H1 (cell line): ENCODE measurements around the gene SNAP25. TPM values are rescaled to one million over a fixed set of nuclear protein-coding genes. Genes with fewer than 3 reads are reported as not detected.

Experiments
- CHD2 ChIP-seq: IDR thresholded peaks from 2 replicates; pipeline ENCODE4 v1.6.1; 2012; ENCODE audit warnings: low read length, improper control_type of control experiment
- SIRT6 ChIP-seq: IDR thresholded peaks from one replicate; pipeline ENCODE4 v1.7.1; 2012; ENCODE audit warnings: low read length, inconsistent platforms
- polyA plus RNA-seq, 7 experiments: library from polyadenylated mRNA; depleted of rRNA in 3 of 7; stranded (reverse) in 5 of 7; unstranded in 2 of 7; fragments of >200 nt in 5 of 7; fragments of 200-250 nt in 2 of 7; gene quantifications; 1 replicate in 5 of 7; 2 replicates in 1 of 7; 4 replicates in 1 of 7; pipeline versions ENCODE4 v1.2.1 to v1.2.3, GENCODE V29; 2011 to 2013; ENCODE audit warnings: missing spikeins in 2 of 7, mixed read lengths in 2 of 7
- total RNA-seq: library from RNA; stranded (reverse); fragmentation: NEBNext Ultra II Directional; extraction: Animal tissue kit (Norgen Biotek cat#: 25700); gene quantifications from 2 replicates; pipeline ENCODE4 v1.2.1, GENCODE V29; 2021
- TF ChIP-seq, protein P1 (sequence below): IDR thresholded peaks from 2 replicates; pipeline ENCODE4 v1.6.1; 2011; ENCODE audit warnings: low read length, improper control_type of control experiment

SNAP25 gene
- total and polyA plus RNA-seq, 2 of the 8 experiments (the other 6 are each of a cell fraction or from before 2014, with no cell fraction given), result 0.51 to 0.52 TPM

DNA sequence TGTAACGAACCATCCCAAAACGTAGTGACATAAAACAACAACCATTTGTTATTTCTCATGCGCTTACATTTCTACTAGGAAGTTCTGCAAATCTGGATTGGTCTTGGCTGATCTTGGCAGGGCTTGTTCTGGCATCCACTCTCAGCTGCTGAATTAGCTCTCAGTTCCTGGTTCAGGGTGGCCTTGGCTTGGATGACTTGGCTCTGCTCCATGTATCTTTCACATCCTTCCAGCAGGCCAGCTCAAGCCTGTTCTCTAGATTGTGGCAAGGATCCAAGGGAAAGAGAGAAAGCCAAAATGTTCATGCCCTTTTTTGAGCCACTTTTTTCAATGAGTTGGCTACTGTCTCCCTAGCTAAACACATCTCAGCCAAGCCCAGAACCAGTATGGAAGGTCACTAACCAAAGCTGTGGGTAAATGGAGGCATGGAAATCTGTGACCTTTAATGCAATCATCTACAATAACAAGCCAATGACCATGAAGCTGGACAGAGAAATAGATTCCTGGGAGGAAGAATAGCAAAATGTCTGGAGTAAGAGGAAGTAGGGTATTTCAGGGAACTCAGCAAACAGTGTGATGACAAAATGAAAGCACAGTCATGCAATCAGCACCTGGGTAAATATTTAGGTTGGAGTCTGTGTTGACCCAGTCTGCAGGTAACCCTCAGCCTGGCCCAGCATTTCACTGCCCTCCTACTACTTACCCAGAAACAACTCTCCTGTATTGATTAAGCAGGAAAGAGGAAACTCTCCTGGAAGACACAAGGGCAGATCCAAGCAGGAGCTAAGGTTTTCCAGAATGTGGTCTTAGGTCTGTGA is 32.7 kb upstream of the SNAP25 start (continued):
- TF ChIP-seq, protein P1, sequence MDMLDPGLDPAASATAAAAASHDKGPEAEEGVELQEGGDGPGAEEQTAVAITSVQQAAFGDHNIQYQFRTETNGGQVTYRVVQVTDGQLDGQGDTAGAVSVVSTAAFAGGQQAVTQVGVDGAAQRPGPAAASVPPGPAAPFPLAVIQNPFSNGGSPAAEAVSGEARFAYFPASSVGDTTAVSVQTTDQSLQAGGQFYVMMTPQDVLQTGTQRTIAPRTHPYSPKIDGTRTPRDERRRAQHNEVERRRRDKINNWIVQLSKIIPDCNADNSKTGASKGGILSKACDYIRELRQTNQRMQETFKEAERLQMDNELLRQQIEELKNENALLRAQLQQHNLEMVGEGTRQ, result no peak
- no peak for TF ChIP-seq CHD2
- no peak for TF ChIP-seq SIRT6
